HUES6 (cell line): Measurements from ENCODE around the gene INF2.
"Not testable (repeated sequence)": the region's sequence is repeated elsewhere in the genome, so short reads cannot be mapped to it uniquely, and the experiment has no call there.

Experiments
- H3K27ac ChIP-seq: 2 replicates; pipeline ENCODE4 v1.7.0; 2013; ENCODE audit warnings: low read depth, mild to moderate bottlenecking, low read length, inconsistent platforms
- H3K27me3 ChIP-seq: 2 replicates; pipeline ENCODE4 v1.6.1; 2013; ENCODE audit warnings: low read length; ENCODE audit not compliant: control insufficient read depth, insufficient read depth
- H3K36me3 ChIP-seq: 2 replicates; pipeline ENCODE4 v1.6.1; 2013; ENCODE audit warnings: low read length; ENCODE audit not compliant: control insufficient read depth, insufficient read depth
- H3K4me1 ChIP-seq: 2 replicates; pipeline ENCODE4 v1.6.1; 2013; ENCODE audit warnings: low read length; ENCODE audit not compliant: control insufficient read depth, insufficient read depth
- H3K4me3 ChIP-seq: 2 replicates; pipeline ENCODE4 v1.5.1; 2013; ENCODE audit warnings: low read depth, low read length
- H3K9ac ChIP-seq: one replicate; pipeline ENCODE4 v1.6.1; 2013; ENCODE audit warnings: mild to moderate bottlenecking, low read length
- H3K9me3 ChIP-seq: 2 replicates; pipeline ENCODE4 v1.6.1; 2013; ENCODE audit warnings: low read depth, low read length; ENCODE audit not compliant: control insufficient read depth, insufficient read depth

Gene INF2

GRCh38 chr14:104650057-104650980, 39.1 kb upstream of the INF2 start:
- no peaks in the 10 kb centered on the region for H3K36me3 ChIP-seq
- H3K9ac ChIP-seq: peak overlapping the region; percentile 75
- H3K9me3 ChIP-seq: peaks cover 36% of the 10 kb centered on the region
- peaks cover 9% of the 10 kb centered on the region for H3K27me3 ChIP-seq
- peak overlapping the region; percentile 79 for H3K4me3 ChIP-seq
- no peaks in the 10 kb centered on the region for H3K4me1 ChIP-seq
- peak overlapping the region; percentile 41; the same call in 1 of the 2 replicates for H3K27ac ChIP-seq

GRCh38 chr14:104650981-104651875, 38.2 kb upstream of the INF2 start:
- Histone ChIP-seq H3K27ac (no peak overlapping the region), H3K36me3 (no peaks in the 10 kb centered on the region), H3K9ac (no peak overlapping the region), H3K9me3 (peaks cover 35% of the 10 kb centered on the region), H3K27me3 (peaks cover 12% of the 10 kb centered on the region), H3K4me1 (no peaks in the 10 kb centered on the region), H3K4me3 (no peak overlapping the region)

- H3K27ac ChIP-seq: no peak overlapping the region
- H3K4me3 ChIP-seq: no peak overlapping the region
- H3K9ac ChIP-seq: no peak overlapping the region
- H3K27me3 ChIP-seq: peaks cover 12% of the 10 kb centered on the region
- H3K4me1 ChIP-seq: no peaks in the 10 kb centered on the region
- H3K9me3 ChIP-seq: peaks cover 32% of the 10 kb centered on the region
- no peaks in the 10 kb centered on the region for H3K36me3 ChIP-seq
These were observed 37.5 kb upstream of the INF2 start for GRCh38 chr14:104651876-104652260.

- H3K9me3 ChIP-seq: peaks cover 32% of the 10 kb centered on the region
- no peak overlapping the region for H3K27ac ChIP-seq
- H3K36me3 ChIP-seq: no peaks in the 10 kb centered on the region
- peaks cover 12% of the 10 kb centered on the region for H3K27me3 ChIP-seq
- H3K4me1 ChIP-seq: no peaks in the 10 kb centered on the region
- no peak overlapping the region for H3K9ac ChIP-seq
- no peak overlapping the region for H3K4me3 ChIP-seq
These were observed 37.0 kb upstream of the INF2 start for GRCh38 chr14:104652386-104652785.

- H3K27ac ChIP-seq, H3K4me1 ChIP-seq, H3K9ac ChIP-seq, H3K36me3 ChIP-seq, H3K4me3 ChIP-seq: not testable (repeated sequence)
- peaks cover 12% of the 10 kb centered on the region for H3K27me3 ChIP-seq
- H3K9me3 ChIP-seq: peaks cover 32% of the 10 kb centered on the region
These were observed 36.1 kb upstream of the INF2 start for GRCh38 chr14:104653130-104653920.

GRCh38 chr14:104654119-104654518, 35.3 kb upstream of the INF2 start:
- H3K4me3 ChIP-seq: no peak overlapping the region
- H3K9ac ChIP-seq: no peak overlapping the region
- no peaks in the 10 kb centered on the region for H3K4me1 ChIP-seq
- H3K36me3 ChIP-seq: no peaks in the 10 kb centered on the region
- H3K9me3 ChIP-seq: peaks cover 32% of the 10 kb centered on the region
- no peak overlapping the region for H3K27ac ChIP-seq
- peaks cover 12% of the 10 kb centered on the region for H3K27me3 ChIP-seq

GRCh38 chr14:104655128-104655848, 34.1 kb upstream of the INF2 start:
- Histone ChIP-seq H3K9ac (no peak overlapping the region), H3K4me1 (peaks cover 9% of the 10 kb centered on the region), H3K27ac (no peak overlapping the region), H3K36me3 (no peaks in the 10 kb centered on the region), H3K9me3 (peaks cover 32% of the 10 kb centered on the region), H3K27me3 (0 out of 2 replicates have a peak, but pooled peaks cover 5% of the 10 kb centered on the region), H3K4me3 (no peak overlapping the region)

GRCh38 chr14:104656014-104656714, 33.3 kb upstream of the INF2 start:
- Histone ChIP-seq H3K4me3 (no peak overlapping the region), H3K27me3 (0 out of 2 replicates have a peak, but pooled peaks cover 5% of the 10 kb centered on the region), H3K27ac (no peak overlapping the region), H3K9me3 (peaks cover 36% of the 10 kb centered on the region), H3K9ac (no peak overlapping the region), H3K4me1 (peaks cover 10% of the 10 kb centered on the region), H3K36me3 (no peaks in the 10 kb centered on the region)

GRCh38 chr14:104657101-104657524, 32.3 kb upstream of the INF2 start:
- peaks cover 32% of the 10 kb centered on the region for H3K9me3 ChIP-seq
- H3K36me3 ChIP-seq: no peaks in the 10 kb centered on the region
- no peak overlapping the region for H3K4me3 ChIP-seq
- no peak overlapping the region for H3K9ac ChIP-seq
- no peak overlapping the region for H3K27ac ChIP-seq
- H3K27me3 ChIP-seq: 0 out of 2 replicates have a peak, but pooled peaks cover 5% of the 10 kb centered on the region
- H3K4me1 ChIP-seq: peaks cover 10% of the 10 kb centered on the region
